Mucosa of descending colon (tissue), 3 donors: ENCODE results near the gene OR13J1. TPM values are rescaled to one million over a fixed set of nuclear protein-coding genes. Genes with fewer than 3 reads are reported as not detected.

ENCODE experiments used
- ATAC-seq: fragments of 200-7000 bp; cut with Tn5 transposase; one replicate; pipeline ENCODE4 v1.9.1; 2020; ENCODE audit warnings: mild to moderate bottlenecking, moderate library complexity
- DNase-seq, 3 donors: peaks; one replicate each; pipeline ENCODE4 v3.0.0-alpha.2; 2020
- H3K36me3 ChIP-seq: fragments of 200-600 bp; one replicate; pipeline ENCODE4 v1.8.0; 2021; ENCODE audit warnings: low read depth, mild to moderate bottlenecking
- H3K4me1 ChIP-seq: fragments of 200-600 bp; one replicate; pipeline ENCODE4 v1.8.0; 2021; ENCODE audit warnings: low read depth, mild to moderate bottlenecking
- H3K4me3 ChIP-seq: fragments of 200-600 bp; one replicate; pipeline ENCODE4 v1.8.0; 2021; ENCODE audit warnings: mild to moderate bottlenecking
- H3K9me3 ChIP-seq: fragments of 200-600 bp; one replicate; pipeline ENCODE4 v1.8.0; 2021; ENCODE audit warnings: mild to moderate bottlenecking
- CTCF ChIP-seq: fragments of 200-600 bp; IDR thresholded peaks from one replicate; pipeline ENCODE4 v1.8.0; 2022; ENCODE audit warnings: antibody characterized with exemption, mild to moderate bottlenecking
- intact Hi-C, 2 donors: fragments of 100-400 bp; cut with DNase I in 1 of 2; cut with micrococcal nuclease in 1 of 2; formaldehyde crosslinking; loops; one replicate each; pipeline versions ENCODE4 v1.11.0 to v1.11.1; 2022; cut with DNase I, micrococcal nuclease
- total RNA-seq, 3 donors: library from RNA; stranded (reverse); fragmentation: NEBNext Ultra II Directional in 2 of 3; extraction: Animal tissue kit (Norgen Biotek cat#: 25700) in 2 of 3; gene quantifications; one replicate each; pipeline versions ENCODE4 v1.2.1 to v1.2.4, GENCODE V29; 2021 to 2023
- donor health status: DM: no; HTN: no; CAD: no; lungs with moderate emphysema.
- donor health status: DM: no; HTN: no; CAD: no.
- donor health status: DM: no; HTN: yes; CAD: no.

Gene OR13J1
- total RNA-seq, 3 donors from 2014 or later = not detected

DNA sequence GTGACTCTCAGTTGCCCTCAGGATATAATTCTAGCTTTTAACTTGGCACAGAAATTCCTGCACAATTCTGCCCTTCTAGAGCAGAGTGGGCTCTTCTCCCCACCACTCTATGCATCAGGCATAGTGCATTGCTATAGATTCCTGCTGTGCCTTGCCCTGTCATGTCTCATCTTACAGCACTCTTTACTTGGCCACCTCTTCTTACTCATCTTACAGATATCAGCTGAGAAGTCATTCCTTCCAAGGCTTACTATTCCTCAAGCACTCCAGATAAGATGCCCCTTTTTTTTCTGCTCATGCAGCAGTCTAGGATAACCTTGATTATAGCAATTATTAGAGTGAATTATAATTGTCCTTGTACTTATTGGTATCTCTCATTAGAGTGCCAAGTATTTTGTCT lies 47.3 kb downstream of the OR13J1 start:
- intact Hi-C loops = no loop called here
- Histone ChIP-seq H3K4me1 (no peaks in the 10 kb centered on the region), H3K9me3 (no peaks in the 10 kb centered on the region), H3K4me3 (no peak overlapping the region), H3K36me3 (no peaks in the 10 kb centered on the region)
- no peak for TF ChIP-seq CTCF
- no peak for DNase-seq
- no peak for ATAC-seq

- Histone ChIP-seq H3K9me3 (no peaks in the 10 kb centered on the region), H3K36me3 (no peaks in the 10 kb centered on the region), H3K4me1 (no peaks in the 10 kb centered on the region), H3K4me3 (no peak overlapping the region)
- ATAC-seq (no peak), DNase-seq (no peak)
- no peak for TF ChIP-seq CTCF
- intact Hi-C loops = no loop called here
Observed at GRCh38 chr9:35820076-35820475, 50.1 kb downstream of the OR13J1 start.

Other genes starting within 250 kb of the OR13J1 start
- gene SIT1, start 219.5 kb downstream of the OR13J1 start, total RNA-seq = 1 to 10 TPM; 1.2 to 3.3 (median 1.9) TPM
- gene RMRP, start 212.4 kb downstream of the OR13J1 start, total RNA-seq = over 10,000 TPM in 2 of 3 donors, 1,000 to 10,000 TPM in 1; 9,213 to 30,268 (median 19,463) TPM
- 10 to 100 TPM; 25.2 to 55.8 (median 35.8) TPM for gene CCDC107, start 212.1 kb downstream of the OR13J1 start, total RNA-seq
- 10 to 100 TPM in 1 of 3 donors, 1 to 10 TPM in 2; 2.6 to 10.3 (median 6.4) TPM for gene ARHGEF39, start 205.2 kb downstream of the OR13J1 start, total RNA-seq
- 1 to 10 TPM in 1 of 3 donors, under 1 TPM in 1, not detected in 1; 0.61 to 1.7 TPM for gene CA9, start 196.5 kb downstream of the OR13J1 start, total RNA-seq
- 1,000 to 10,000 TPM in 1 of 3 donors, 100 to 1,000 TPM in 1, 10 to 100 TPM in 1; 45.3 to 1,899 (median 152) TPM for gene TPM2, start 180.5 kb downstream of the OR13J1 start, total RNA-seq
- gene TLN1, start 138.2 kb downstream of the OR13J1 start, total RNA-seq = 100 to 1,000 TPM; 154 to 720 (median 189) TPM
- 10 to 100 TPM; 28.2 to 47.7 (median 34.3) TPM for gene CREB3, start 137.7 kb downstream of the OR13J1 start, total RNA-seq
- gene GBA2, start 121.2 kb downstream of the OR13J1 start, total RNA-seq = 100 to 1,000 TPM; 157 to 285 (median 223) TPM
- 10 to 100 TPM; 46.5 to 55.7 (median 55.7) TPM for gene RGP1, start 121.1 kb downstream of the OR13J1 start, total RNA-seq
- gene MSMP, start 116.1 kb downstream of the OR13J1 start, total RNA-seq = under 1 TPM in 1 of 3 donors, not detected in 2; 0.48 TPM
- 10 to 100 TPM in 2 of 3 donors, 1 to 10 TPM in 1; 8.8 to 31.8 (median 12.0) TPM for gene NPR2, start 78.8 kb downstream of the OR13J1 start, total RNA-seq
- 1 to 10 TPM in 1 of 3 donors, under 1 TPM in 2; 0.84 to 2.5 (median 0.92) TPM for gene SPAG8, start 58.1 kb downstream of the OR13J1 start, total RNA-seq
- gene HINT2, start 55.4 kb downstream of the OR13J1 start, total RNA-seq = 10 to 100 TPM; 38.9 to 68.6 (median 54.6) TPM
- gene FAM221B, start 41.7 kb downstream of the OR13J1 start, total RNA-seq = under 1 TPM in 2 of 3 donors, not detected in 1; 0.41 to 0.43 TPM
- 10 to 100 TPM; 12.4 to 22.8 (median 18.9) TPM for gene TMEM8B, start 41.2 kb downstream of the OR13J1 start, total RNA-seq
- gene HRCT1, start 35.8 kb upstream of the OR13J1 start, total RNA-seq = 100 to 1,000 TPM in 1 of 3 donors, 10 to 100 TPM in 2; 24.8 to 161 (median 82.1) TPM
- gene SPAAR, start 39.1 kb upstream of the OR13J1 start, total RNA-seq = 1 to 10 TPM; 2.0 to 2.9 (median 2.0) TPM
- gene OR2S2, start 87.8 kb upstream of the OR13J1 start, total RNA-seq = not detected
- 10 to 100 TPM in 1 of 3 donors, 1 to 10 TPM in 2; 2.1 to 13.0 (median 3.7) TPM for gene RECK, start 166.5 kb upstream of the OR13J1 start, total RNA-seq